ENCODE data around the gene MYCBPAP.
"Not testable (repeated sequence)": the region's sequence is repeated elsewhere in the genome, so short reads cannot be mapped to it uniquely, and the experiment has no call there.

Gene MYCBPAP

GRCh38 chr17:50473901-50474300 lies 34.3 kb upstream of the MYCBPAP start:
- Histone ChIP-seq H3K4me3 (ENCODE audit: low read depth in 1 of 2, low read length in 2 of 2) (no peak overlapping the region), H3K27ac (ENCODE audit: low read depth, low read length) (no peak overlapping the region), H3K4me1 (ENCODE audit: insufficient read depth, low read length) (peaks cover 12% of the 10 kb centered on the region), H3K9ac (ENCODE audit: low read length) (no peak overlapping the region), H3K27me3 (ENCODE audit: control insufficient read depth in 1 of 2, insufficient read depth in 2 of 2, low read length in 2 of 2) (peaks cover 0 to under 1% of the 10 kb centered on the region in 2 donors), H3K36me3 (ENCODE audit: insufficient read depth, low read length) (no peaks in the 10 kb centered on the region), H3K9me3 (ENCODE audit: low read length) (no peaks in the 10 kb centered on the region)

- no peaks in the 10 kb centered on the region for H3K36me3 ChIP-seq (ENCODE audit: insufficient read depth, low read length)
- H3K27me3 ChIP-seq (ENCODE audit: control insufficient read depth in 1 of 2, insufficient read depth in 2 of 2, low read length in 2 of 2) = no peaks in the 10 kb centered on the region
- no peak overlapping the region for H3K4me3 ChIP-seq (ENCODE audit: low read depth in 1 of 2, low read length in 2 of 2)
- H3K27ac ChIP-seq (ENCODE audit: low read depth, low read length) = no peak overlapping the region
- H3K4me1 ChIP-seq (ENCODE audit: insufficient read depth, low read length) = peaks cover 7% of the 10 kb centered on the region
- no peaks in the 10 kb centered on the region for H3K9me3 ChIP-seq (ENCODE audit: low read length)
- no peak overlapping the region for H3K9ac ChIP-seq (ENCODE audit: low read length)
These were observed 33.7 kb upstream of the MYCBPAP start for GRCh38 chr17:50474523-50474922.

GRCh38 chr17:50475362-50475761 lies 32.9 kb upstream of the MYCBPAP start:
- H3K4me3 ChIP-seq (ENCODE audit: low read depth in 1 of 2, low read length in 2 of 2) = no peak overlapping the region
- H3K27ac ChIP-seq (ENCODE audit: low read depth, low read length) = no peak overlapping the region

GRCh38 chr17:50475775-50476544 lies 32.3 kb upstream of the MYCBPAP start:
- H3K4me1 ChIP-seq (ENCODE audit: insufficient read depth, low read length) = peaks cover 16% of the 10 kb centered on the region
- H3K27ac ChIP-seq (ENCODE audit: low read depth, low read length); H3K9ac ChIP-seq (ENCODE audit: low read length); H3K9me3 ChIP-seq (ENCODE audit: low read length); H3K4me3 ChIP-seq (ENCODE audit: low read depth in 1 of 2, low read length in 2 of 2); H3K27me3 ChIP-seq (ENCODE audit: control insufficient read depth in 1 of 2, insufficient read depth in 2 of 2, low read length in 2 of 2); H3K36me3 ChIP-seq (ENCODE audit: insufficient read depth, low read length): not testable (repeated sequence)

More at GRCh38 chr17:50475362-50475761, 32.9 kb upstream of the MYCBPAP start:
- Histone ChIP-seq H3K9ac (ENCODE audit: low read length) (no peak overlapping the region), H3K9me3 (ENCODE audit: low read length) (no peaks in the 10 kb centered on the region), H3K4me1 (ENCODE audit: insufficient read depth, low read length) (peaks cover 14% of the 10 kb centered on the region), H3K27me3 (ENCODE audit: control insufficient read depth in 1 of 2, insufficient read depth in 2 of 2, low read length in 2 of 2) (no peaks in the 10 kb centered on the region), H3K36me3 (ENCODE audit: insufficient read depth, low read length) (no peaks in the 10 kb centered on the region)

- Histone ChIP-seq H3K27me3 (ENCODE audit: control insufficient read depth in 1 of 2, insufficient read depth in 2 of 2, low read length in 2 of 2) (no peaks in the 10 kb centered on the region), H3K4me1 (ENCODE audit: insufficient read depth, low read length) (peaks cover 16% of the 10 kb centered on the region), H3K27ac (ENCODE audit: low read depth, low read length) (no peak overlapping the region), H3K36me3 (ENCODE audit: insufficient read depth, low read length) (peaks cover 2% of the 10 kb centered on the region), H3K4me3 (ENCODE audit: low read depth in 1 of 2, low read length in 2 of 2) (no peak overlapping the region), H3K9ac (ENCODE audit: low read length) (no peak overlapping the region), H3K9me3 (ENCODE audit: low read length) (no peaks in the 10 kb centered on the region)
These were observed 31.5 kb upstream of the MYCBPAP start for GRCh38 chr17:50476545-50477315.

GRCh38 chr17:50477976-50478375 lies 30.3 kb upstream of the MYCBPAP start:
- Histone ChIP-seq H3K9ac (ENCODE audit: low read length) (peak overlapping the region; percentile 61), H3K36me3 (ENCODE audit: insufficient read depth, low read length) (peaks cover 7% of the 10 kb centered on the region), H3K27me3 (ENCODE audit: control insufficient read depth in 1 of 2, insufficient read depth in 2 of 2, low read length in 2 of 2) (no peaks in the 10 kb centered on the region), H3K9me3 (ENCODE audit: low read length) (no peaks in the 10 kb centered on the region), H3K27ac (ENCODE audit: low read depth, low read length) (peak overlapping the region; percentile 70), H3K4me3 (ENCODE audit: low read depth in 1 of 2, low read length in 2 of 2) (peak overlapping the region in 1 of 2 donors; percentile 98), H3K4me1 (ENCODE audit: insufficient read depth, low read length) (peaks cover 20% of the 10 kb centered on the region)

GRCh38 chr17:50478391-50479381 lies 29.6 kb upstream of the MYCBPAP start, which contains the start of gene RSAD1:
Gene RSAD1, plus strand, starts transcription at chr17:50478860. Its CDS starts 25 bp downstream, at chr17:50478885.
- Histone ChIP-seq H3K4me3 (ENCODE audit: low read depth in 1 of 2, low read length in 2 of 2) (peak within 1 kb of the TSS; percentile 59 to 98), H3K9me3 (ENCODE audit: low read length) (no peaks in the 10 kb centered on the region), H3K27me3 (ENCODE audit: control insufficient read depth in 1 of 2, insufficient read depth in 2 of 2, low read length in 2 of 2) (no peaks in the 10 kb centered on the region), H3K9ac (ENCODE audit: low read length) (peak within 1 kb of the TSS; percentile 71), H3K27ac (ENCODE audit: low read depth, low read length) (peak within 1 kb of the TSS; percentile 70), H3K36me3 (ENCODE audit: insufficient read depth, low read length) (peaks cover 13% of the 10 kb centered on the region), H3K4me1 (ENCODE audit: insufficient read depth, low read length) (peaks cover 20% of the 10 kb centered on the region)

GRCh38 chr17:50479522-50480141 lies 28.6 kb upstream of the MYCBPAP start:
- Histone ChIP-seq H3K9me3 (ENCODE audit: low read length) (no peaks in the 10 kb centered on the region), H3K27ac (ENCODE audit: low read depth, low read length) (no peak overlapping the region), H3K9ac (ENCODE audit: low read length) (peak overlapping the region; percentile 53), H3K4me1 (ENCODE audit: insufficient read depth, low read length) (peaks cover 20% of the 10 kb centered on the region), H3K4me3 (ENCODE audit: low read depth in 1 of 2, low read length in 2 of 2) (peak overlapping the region; percentile 59 to 98), H3K27me3 (ENCODE audit: control insufficient read depth in 1 of 2, insufficient read depth in 2 of 2, low read length in 2 of 2) (no peaks in the 10 kb centered on the region), H3K36me3 (ENCODE audit: insufficient read depth, low read length) (peaks cover 22% of the 10 kb centered on the region)

GRCh38 chr17:50480142-50480764 lies 28.0 kb upstream of the MYCBPAP start:
- Histone ChIP-seq H3K36me3 (ENCODE audit: insufficient read depth, low read length) (peaks cover 28% of the 10 kb centered on the region), H3K27ac (ENCODE audit: low read depth, low read length) (no peak overlapping the region), H3K4me3 (ENCODE audit: low read depth in 1 of 2, low read length in 2 of 2) (peak overlapping the region in 1 of 2 donors; percentile 98)

GRCh38 chr17:50480854-50481490 lies 27.3 kb upstream of the MYCBPAP start:
- Histone ChIP-seq H3K36me3 (ENCODE audit: insufficient read depth, low read length) (peaks cover 36% of the 10 kb centered on the region), H3K9ac (ENCODE audit: low read length) (no peak overlapping the region), H3K27ac (ENCODE audit: low read depth, low read length) (no peak overlapping the region), H3K27me3 (ENCODE audit: control insufficient read depth in 1 of 2, insufficient read depth in 2 of 2, low read length in 2 of 2) (no peaks in the 10 kb centered on the region), H3K4me1 (ENCODE audit: insufficient read depth, low read length) (peaks cover 20% of the 10 kb centered on the region), H3K4me3 (ENCODE audit: low read depth in 1 of 2, low read length in 2 of 2) (no peak overlapping the region), H3K9me3 (ENCODE audit: low read length) (no peaks in the 10 kb centered on the region)

More at GRCh38 chr17:50480142-50480764, 28.0 kb upstream of the MYCBPAP start:
- H3K4me1 ChIP-seq (ENCODE audit: insufficient read depth, low read length) = peaks cover 20% of the 10 kb centered on the region
- peak overlapping the region; percentile 53 for H3K9ac ChIP-seq (ENCODE audit: low read length)
- H3K27me3 ChIP-seq (ENCODE audit: control insufficient read depth in 1 of 2, insufficient read depth in 2 of 2, low read length in 2 of 2) = no peaks in the 10 kb centered on the region
- no peaks in the 10 kb centered on the region for H3K9me3 ChIP-seq (ENCODE audit: low read length)

All from muscle layer of colon (tissue), 2 donors.